ENCODE data around the gene ALOX15. TPM values are rescaled to one million over a fixed set of nuclear protein-coding genes. Genes with fewer than 3 reads are reported as not detected.
A peak's percentile ranks its signal among the peaks of the same experiment; 100 is the strongest.
"Not testable (repeated sequence)": the region's sequence is repeated elsewhere in the genome, so short reads cannot be mapped to it uniquely, and the experiment has no call there.

Gene ALOX15, protein sequence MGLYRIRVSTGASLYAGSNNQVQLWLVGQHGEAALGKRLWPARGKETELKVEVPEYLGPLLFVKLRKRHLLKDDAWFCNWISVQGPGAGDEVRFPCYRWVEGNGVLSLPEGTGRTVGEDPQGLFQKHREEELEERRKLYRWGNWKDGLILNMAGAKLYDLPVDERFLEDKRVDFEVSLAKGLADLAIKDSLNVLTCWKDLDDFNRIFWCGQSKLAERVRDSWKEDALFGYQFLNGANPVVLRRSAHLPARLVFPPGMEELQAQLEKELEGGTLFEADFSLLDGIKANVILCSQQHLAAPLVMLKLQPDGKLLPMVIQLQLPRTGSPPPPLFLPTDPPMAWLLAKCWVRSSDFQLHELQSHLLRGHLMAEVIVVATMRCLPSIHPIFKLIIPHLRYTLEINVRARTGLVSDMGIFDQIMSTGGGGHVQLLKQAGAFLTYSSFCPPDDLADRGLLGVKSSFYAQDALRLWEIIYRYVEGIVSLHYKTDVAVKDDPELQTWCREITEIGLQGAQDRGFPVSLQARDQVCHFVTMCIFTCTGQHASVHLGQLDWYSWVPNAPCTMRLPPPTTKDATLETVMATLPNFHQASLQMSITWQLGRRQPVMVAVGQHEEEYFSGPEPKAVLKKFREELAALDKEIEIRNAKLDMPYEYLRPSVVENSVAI
- total RNA-seq: not detected in 2 replicates

DNA sequence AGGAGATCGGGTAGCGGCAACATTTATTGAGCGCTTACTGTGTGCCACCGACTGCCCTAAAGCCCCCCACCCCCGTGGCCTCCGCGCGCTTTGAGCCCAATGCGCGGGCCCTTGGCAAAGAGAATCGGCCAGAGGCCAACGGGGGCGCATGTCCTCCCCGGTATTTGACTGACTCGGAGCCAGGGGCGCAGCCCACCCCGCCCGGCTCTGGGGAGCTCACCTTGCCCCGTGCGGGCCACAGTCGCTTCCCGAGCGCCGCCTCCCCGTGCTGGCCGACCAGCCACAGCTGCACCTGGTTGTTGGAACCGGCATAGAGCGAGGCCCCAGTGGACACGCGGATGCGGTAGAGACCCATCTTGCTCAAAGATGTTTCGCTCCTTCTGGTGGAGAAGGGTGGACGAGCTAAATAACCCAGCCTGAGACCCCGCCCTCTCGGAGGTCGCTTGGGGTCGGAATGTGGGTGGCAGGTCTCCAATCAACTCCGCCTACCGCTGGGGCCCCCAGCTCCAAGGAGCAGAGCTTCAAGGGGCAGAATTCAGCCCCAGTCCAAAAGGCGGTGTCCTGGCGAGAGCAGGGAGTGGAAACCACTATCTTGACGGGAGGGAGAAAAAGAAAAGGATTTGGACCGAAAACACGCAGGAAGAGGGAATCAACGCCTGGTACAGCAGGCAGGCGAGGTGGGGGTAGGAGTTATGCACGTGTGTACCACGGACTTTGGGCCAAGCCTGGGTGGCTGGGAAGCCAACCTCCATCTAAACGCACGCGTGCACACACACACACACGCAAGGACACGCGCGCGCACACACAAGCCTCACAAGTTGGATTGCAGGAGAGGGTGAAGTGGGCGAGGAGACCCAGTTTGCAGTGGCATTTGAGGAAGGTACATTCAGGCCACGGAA lies at the start of gene ALOX15:
Gene ALOX15, minus strand, starts transcription at position 382 of the 899 bp plus-strand sequence. Its CDS starts 27 bp downstream, at position 355.
- Mint-ChIP-seq H3K4me3 (peak within 1 kb of the TSS; percentile 57), H3K9me3 (no peaks in the 10 kb centered on the region), H3K36me3 (ENCODE audit: low read depth) (no peaks in the 10 kb centered on the region), H3K4me1 (peaks cover 13% of the 10 kb centered on the region), H3K27me3 (peaks cover 75% of the 10 kb centered on the region), H3K27ac (no peak within 1 kb of the TSS)
- DNase-seq: no peak
- intact Hi-C loops (cut with micrococcal nuclease): loop anchor here (5.0 kb wide), 1 partner anchor 146 kb away; the partner anchor contains the start of genes GLTPD2 and VMO1

DNA sequence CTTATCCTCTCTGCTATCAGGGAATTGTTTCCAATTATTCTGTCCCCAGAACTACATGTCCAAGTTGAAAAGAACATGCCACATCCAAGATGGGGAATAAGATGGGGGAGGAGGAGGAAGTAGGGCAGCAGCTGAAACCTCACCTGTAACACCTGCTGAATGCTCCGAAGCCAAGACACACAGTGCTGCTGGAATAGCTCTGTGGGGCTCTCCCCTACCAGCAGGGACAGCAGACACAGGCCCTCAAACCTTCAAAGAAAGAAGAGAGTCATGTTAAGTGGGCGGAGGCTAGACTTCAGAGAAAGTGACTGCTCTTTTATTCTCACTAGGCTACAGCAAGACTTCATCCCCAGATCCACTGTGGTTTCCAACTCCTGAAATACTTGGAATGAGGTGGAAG lies 49.3 kb upstream of the ALOX15 start:
- peak; percentile 48 for DNase-seq
- Mint-ChIP-seq H3K27ac (no peak overlapping the region), H3K9me3 (no peaks in the 10 kb centered on the region), H3K36me3 (ENCODE audit: low read depth) (peaks cover 62% of the 10 kb centered on the region), H3K4me1 (peaks cover 29% of the 10 kb centered on the region), H3K27me3 (no peaks in the 10 kb centered on the region), H3K4me3 (no peak overlapping the region)
- intact Hi-C loops (cut with micrococcal nuclease): no loop called here

DNA sequence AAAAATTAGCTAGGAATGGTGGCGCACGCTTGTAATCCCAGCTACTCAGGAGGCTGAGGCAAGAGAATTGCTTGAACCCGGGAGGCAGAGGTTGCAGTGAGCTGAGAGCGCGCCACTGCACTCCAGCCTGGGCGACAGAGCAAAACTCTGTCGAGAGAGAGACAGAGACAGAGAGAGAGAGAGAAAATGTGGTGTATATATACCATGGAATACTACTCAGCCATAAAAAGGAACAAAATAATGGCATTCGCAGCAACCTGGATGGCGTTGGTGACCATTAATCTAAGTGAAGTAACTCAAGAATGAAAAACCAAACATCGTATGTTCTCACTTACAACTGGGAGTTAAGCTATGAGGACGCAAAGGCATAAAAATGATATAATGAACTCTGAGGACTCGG lies 48.4 kb upstream of the ALOX15 start:
- H3K9me3 Mint-ChIP-seq; intact Hi-C loops (cut with micrococcal nuclease); H3K27ac Mint-ChIP-seq; H3K4me3 Mint-ChIP-seq; DNase-seq; H3K27me3 Mint-ChIP-seq: not testable (repeated sequence)
- H3K4me1 Mint-ChIP-seq: peaks cover 28% of the 10 kb centered on the region
- H3K36me3 Mint-ChIP-seq (ENCODE audit: low read depth): peaks cover 65% of the 10 kb centered on the region

DNA sequence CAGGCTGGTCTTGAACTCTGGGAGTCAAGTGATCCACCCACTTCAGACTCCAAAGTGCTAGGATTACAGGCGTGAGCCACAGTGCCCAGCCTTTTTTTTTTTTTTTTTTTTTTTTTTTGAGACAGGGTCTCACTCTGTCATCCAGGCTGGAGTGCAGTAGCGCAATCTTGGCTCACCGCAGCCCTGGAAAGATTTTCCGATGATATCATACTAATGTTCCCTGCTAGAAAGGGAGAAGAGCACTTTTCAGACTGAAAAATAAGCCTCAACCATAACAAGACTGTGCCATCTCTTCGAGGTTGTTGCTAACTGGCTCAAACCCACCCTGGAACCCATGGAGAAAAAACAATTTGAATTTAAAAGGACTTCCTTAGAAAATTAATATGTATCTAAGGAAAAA lies 42.3 kb upstream of the ALOX15 start:
- intact Hi-C loops (cut with micrococcal nuclease); H3K27ac Mint-ChIP-seq; H3K9me3 Mint-ChIP-seq; H3K27me3 Mint-ChIP-seq; DNase-seq; H3K4me3 Mint-ChIP-seq: not testable (repeated sequence)
- Mint-ChIP-seq H3K36me3 (ENCODE audit: low read depth) (peaks cover 58% of the 10 kb centered on the region), H3K4me1 (peaks cover 18% of the 10 kb centered on the region)

DNA sequence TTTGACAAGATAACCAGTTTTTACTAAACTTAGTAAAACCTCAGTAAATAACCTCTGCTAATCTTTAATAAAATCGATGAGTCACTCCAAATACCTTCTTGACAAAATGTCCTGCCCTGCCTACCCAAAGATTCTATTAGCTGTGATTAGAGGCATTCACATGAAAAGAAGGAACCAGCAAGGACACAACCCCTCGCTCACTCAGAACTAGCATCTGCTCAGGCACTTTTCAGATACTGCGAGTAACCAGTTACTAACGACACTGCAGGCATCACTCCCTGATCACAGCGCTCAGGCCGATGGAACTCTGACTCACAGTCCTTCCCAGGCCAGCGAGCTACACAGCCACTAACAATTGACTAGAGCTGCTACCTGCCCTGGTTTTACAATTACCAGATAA lies 38.2 kb upstream of the ALOX15 start:
- Mint-ChIP-seq H3K36me3 (ENCODE audit: low read depth) (peaks cover 63% of the 10 kb centered on the region), H3K4me1 (peaks cover 17% of the 10 kb centered on the region), H3K27me3 (no peaks in the 10 kb centered on the region), H3K4me3 (no peak overlapping the region), H3K27ac (no peak overlapping the region), H3K9me3 (no peaks in the 10 kb centered on the region)
- intact Hi-C loops (cut with micrococcal nuclease): no loop called here
- peak; percentile 53 for DNase-seq

DNA sequence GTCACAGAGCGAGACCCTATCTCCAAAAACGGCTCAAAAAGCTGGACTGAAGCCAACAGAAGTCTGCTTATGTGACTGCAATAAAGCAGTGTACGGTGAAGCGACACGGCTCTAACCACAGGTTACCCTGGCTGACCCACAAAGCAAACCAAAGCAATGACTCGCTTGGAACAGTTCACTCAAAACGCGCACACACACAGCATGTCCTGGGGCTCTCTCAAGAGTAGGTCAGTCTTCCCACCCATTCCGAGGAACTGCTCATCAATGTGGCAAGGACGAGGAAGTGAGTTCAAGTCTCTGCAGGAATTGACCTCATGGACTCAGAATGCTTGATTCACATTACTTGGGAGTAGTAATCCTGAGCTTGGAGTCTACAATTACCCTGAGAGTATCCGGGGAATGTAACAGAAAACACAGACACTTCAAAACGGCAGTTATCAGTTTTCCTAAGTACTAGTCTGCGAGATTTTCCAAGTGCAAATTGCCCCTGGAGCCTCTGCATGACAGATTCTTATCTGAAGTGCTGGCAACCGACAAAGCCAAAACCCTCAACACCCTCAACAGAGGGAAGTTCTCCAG lies 37.1 kb upstream of the ALOX15 start:
- Mint-ChIP-seq H3K4me3 (no peak overlapping the region), H3K27ac (peak overlapping the region; percentile 65), H3K4me1 (peaks cover 17% of the 10 kb centered on the region), H3K9me3 (no peaks in the 10 kb centered on the region), H3K27me3 (no peaks in the 10 kb centered on the region), H3K36me3 (ENCODE audit: low read depth) (peaks cover 61% of the 10 kb centered on the region)
- DNase-seq: peak; percentile 59
- intact Hi-C loops (cut with micrococcal nuclease): no loop called here

DNA sequence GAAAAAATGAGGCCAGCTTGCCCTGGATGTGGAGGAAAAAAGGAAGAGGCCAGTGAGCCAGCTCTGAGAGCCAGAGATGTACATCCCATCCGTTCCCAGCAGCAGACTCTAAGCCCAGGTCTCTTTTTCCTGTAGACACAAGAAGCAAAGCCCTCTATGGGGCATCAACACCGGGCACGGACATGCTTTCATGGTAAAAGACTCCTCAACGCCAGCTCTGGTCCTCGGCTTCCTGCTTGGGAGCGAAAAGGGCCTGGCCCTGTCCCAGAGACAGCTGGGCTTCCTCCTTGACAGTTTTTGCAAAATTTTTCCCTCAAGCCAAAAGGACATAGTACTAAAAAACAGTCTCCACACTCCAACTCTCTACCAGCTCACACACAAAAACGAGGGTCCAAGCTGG lies 35.3 kb upstream of the ALOX15 start:
- H3K4me1 Mint-ChIP-seq: peaks cover 17% of the 10 kb centered on the region
- H3K36me3 Mint-ChIP-seq (ENCODE audit: low read depth): peaks cover 63% of the 10 kb centered on the region
- intact Hi-C loops (cut with micrococcal nuclease): no loop called here
- no peak overlapping the region for H3K27ac Mint-ChIP-seq
- no peaks in the 10 kb centered on the region for H3K27me3 Mint-ChIP-seq
- peak; percentile 47 for DNase-seq
- H3K4me3 Mint-ChIP-seq: no peak overlapping the region
- H3K9me3 Mint-ChIP-seq: no peaks in the 10 kb centered on the region

DNA sequence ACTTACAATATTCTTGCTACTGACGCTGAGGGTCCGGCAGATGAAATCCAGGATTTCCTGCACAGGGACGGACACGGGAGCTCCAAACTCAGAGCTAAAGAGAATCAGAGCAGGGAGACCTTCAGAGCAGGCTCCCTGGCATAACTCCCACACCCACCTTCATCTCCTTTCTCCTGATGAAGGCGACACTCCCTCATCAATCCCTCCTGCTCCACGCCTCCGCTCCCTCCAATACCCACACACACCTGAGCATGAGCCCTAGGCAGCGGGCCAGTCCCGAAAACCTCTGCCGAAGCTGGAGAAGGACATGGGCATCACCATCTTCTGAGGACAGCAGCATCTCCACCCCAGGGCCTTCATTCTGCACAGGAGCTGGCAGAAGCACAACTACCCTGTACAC lies 34.3 kb upstream of the ALOX15 start:
- H3K36me3 Mint-ChIP-seq (ENCODE audit: low read depth): peaks cover 68% of the 10 kb centered on the region
- no peak overlapping the region for H3K4me3 Mint-ChIP-seq
- no peaks in the 10 kb centered on the region for H3K9me3 Mint-ChIP-seq
- peaks cover 17% of the 10 kb centered on the region for H3K4me1 Mint-ChIP-seq
- H3K27me3 Mint-ChIP-seq: no peaks in the 10 kb centered on the region
- intact Hi-C loops (cut with micrococcal nuclease): no loop called here
- DNase-seq: peak; percentile 46
- no peak overlapping the region for H3K27ac Mint-ChIP-seq

DNA sequence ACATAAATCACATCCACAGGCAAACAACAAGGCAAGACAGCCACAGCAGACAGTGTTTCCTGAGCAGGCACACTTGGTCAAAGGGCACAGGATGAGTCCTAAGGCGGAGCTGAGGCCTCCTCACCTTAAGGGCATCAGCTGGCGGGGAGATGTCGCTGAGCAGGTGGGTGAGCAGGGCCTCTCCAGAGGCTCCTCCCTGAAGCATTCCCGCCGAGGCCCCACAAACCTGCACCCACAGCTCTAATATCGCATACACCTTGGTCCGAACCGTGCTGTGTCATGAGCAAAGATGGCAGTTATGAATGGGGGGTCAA lies 33.2 kb upstream of the ALOX15 start:
- no peak for DNase-seq
- Mint-ChIP-seq H3K4me3 (no peak overlapping the region), H3K27me3 (no peaks in the 10 kb centered on the region), H3K27ac (no peak overlapping the region), H3K9me3 (no peaks in the 10 kb centered on the region), H3K4me1 (peaks cover 15% of the 10 kb centered on the region), H3K36me3 (ENCODE audit: low read depth) (peaks cover 71% of the 10 kb centered on the region)
- intact Hi-C loops (cut with micrococcal nuclease): no loop called here

DNA sequence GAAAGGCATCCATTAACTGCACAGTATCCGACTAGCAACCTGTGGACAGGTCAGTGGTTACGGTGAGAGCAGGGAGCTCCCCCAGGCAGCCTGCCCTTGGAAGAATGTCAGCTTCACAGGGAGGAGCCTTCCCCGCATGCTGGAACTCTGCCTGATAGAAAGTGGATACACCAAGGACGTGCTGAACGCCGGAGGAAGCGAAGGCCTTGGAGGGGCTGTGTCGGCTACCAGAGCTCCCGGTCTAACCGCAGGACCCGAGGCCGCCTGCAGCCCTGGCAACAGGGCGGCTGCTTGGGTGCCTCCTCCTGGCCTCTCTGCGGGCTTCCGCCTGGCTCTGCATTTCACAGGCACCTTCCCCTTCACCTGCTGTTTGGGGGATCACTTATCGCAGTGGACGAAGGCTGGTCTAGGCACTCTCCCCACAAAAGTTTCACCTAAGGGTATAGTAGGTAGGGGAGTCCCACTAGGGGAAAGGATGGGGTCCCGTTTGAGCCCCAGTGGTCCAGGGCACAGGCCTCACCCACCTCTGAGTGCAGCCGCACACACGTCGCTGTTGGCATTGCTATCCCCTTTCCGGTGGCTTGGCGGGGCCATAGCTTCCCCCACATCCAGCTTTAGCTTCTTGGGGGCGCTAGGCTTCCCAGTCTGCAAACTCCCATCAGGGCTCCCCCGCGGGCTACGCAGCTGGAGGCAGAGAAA lies 32.7 kb upstream of the ALOX15 start:
- Mint-ChIP-seq H3K4me1 (peaks cover 10% of the 10 kb centered on the region), H3K9me3 (no peaks in the 10 kb centered on the region), H3K4me3 (no peak overlapping the region), H3K27me3 (no peaks in the 10 kb centered on the region), H3K36me3 (ENCODE audit: low read depth) (peaks cover 70% of the 10 kb centered on the region), H3K27ac (no peak overlapping the region)
- intact Hi-C loops (cut with micrococcal nuclease): no loop called here
- DNase-seq: peak; percentile 50

DNA sequence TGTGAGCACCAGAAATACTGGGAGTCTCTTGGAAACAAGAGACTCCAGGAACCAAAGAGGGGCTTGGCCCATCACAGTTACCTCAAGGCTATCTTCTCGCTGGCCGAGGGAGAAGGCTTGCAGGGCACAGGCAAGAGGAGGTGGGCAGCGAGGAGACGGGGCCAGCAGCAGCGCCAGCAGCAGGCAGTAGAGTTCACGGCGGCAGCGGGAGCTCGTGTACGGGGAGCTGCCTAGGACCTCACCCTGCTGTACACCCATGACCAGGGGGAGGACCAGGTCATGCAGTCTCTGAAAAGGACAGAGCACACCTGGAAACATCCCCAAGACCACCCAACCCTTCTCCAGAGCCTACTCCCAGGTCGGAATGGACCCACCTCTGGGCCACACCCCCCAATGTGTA lies 31.7 kb upstream of the ALOX15 start:
- Mint-ChIP-seq H3K4me1 (peaks cover 2% of the 10 kb centered on the region), H3K27me3 (no peaks in the 10 kb centered on the region), H3K36me3 (ENCODE audit: low read depth) (peaks cover 64% of the 10 kb centered on the region), H3K9me3 (no peaks in the 10 kb centered on the region), H3K4me3 (no peak overlapping the region), H3K27ac (no peak overlapping the region)
- intact Hi-C loops (cut with micrococcal nuclease): no loop called here
- peak; percentile 53 for DNase-seq

DNA sequence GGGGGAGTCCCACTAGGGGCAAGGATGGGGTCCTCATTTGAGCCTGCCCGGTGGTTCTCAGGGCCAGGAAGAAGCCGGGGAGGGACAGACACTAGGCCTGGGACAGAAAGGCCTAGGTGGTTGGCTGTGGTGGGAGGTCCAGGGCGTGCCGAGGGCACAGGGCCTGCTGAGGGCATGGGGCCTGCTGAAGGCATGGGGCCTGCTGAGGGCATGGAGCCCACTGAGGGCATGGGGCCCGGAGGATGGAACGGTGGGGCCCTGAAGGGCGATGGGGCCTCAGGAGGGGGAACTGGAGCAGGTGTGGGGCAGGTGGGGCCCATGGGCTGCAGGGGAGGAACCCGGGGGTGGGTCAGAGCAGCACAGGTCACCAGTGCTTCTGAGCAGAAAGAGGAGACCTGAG lies 31.3 kb upstream of the ALOX15 start:
- H3K27ac Mint-ChIP-seq: no peak overlapping the region
- intact Hi-C loops (cut with micrococcal nuclease): no loop called here
- H3K4me1 Mint-ChIP-seq: no peaks in the 10 kb centered on the region
- peak; percentile 49 for DNase-seq
- H3K27me3 Mint-ChIP-seq: peaks cover 1% of the 10 kb centered on the region
- H3K9me3 Mint-ChIP-seq: no peaks in the 10 kb centered on the region
- H3K36me3 Mint-ChIP-seq (ENCODE audit: low read depth): peaks cover 63% of the 10 kb centered on the region
- H3K4me3 Mint-ChIP-seq: no peak overlapping the region

DNA sequence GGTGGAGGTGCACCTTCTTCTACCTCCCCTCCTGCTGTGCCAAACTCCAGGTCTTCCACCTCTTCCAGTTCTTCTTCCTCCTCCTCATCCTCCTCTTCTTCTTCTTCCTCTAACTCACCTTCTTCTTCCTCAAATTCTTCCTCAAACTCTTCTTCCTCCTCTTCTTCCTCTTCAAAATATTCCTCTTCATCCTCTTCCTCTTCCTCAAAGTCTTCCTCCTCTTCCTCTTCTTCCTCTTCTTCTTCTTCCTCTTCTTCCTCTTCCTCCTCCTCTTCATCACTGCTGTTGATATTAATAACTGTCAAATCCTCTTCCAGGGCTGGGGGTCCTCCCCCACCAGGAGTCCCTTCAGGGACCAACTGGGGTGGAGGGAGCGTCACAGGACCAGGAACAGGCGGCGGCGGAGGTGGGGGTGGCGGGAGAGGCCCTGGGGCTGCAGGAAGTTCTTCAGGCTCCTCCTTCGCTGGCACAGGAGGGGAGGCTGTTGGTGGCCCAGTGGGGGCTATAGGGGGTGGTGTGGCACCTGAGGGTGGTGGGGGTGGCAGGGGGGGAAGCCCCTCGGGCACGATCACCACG lies 30.7 kb upstream of the ALOX15 start:
- no peak overlapping the region for H3K4me3 Mint-ChIP-seq
- no peaks in the 10 kb centered on the region for H3K9me3 Mint-ChIP-seq
- intact Hi-C loops (cut with micrococcal nuclease): no loop called here
- peaks cover 57% of the 10 kb centered on the region for H3K36me3 Mint-ChIP-seq (ENCODE audit: low read depth)
- H3K27ac Mint-ChIP-seq: no peak overlapping the region
- peaks cover 6% of the 10 kb centered on the region for H3K27me3 Mint-ChIP-seq
- no peak for DNase-seq
- H3K4me1 Mint-ChIP-seq: no peaks in the 10 kb centered on the region

All from activated CD4-positive, alpha-beta T cell treated with anti-CD3 and anti-CD28 coated beads, Interleukin-2, amount 10 ng/mL, durations not matched to agents 24 days and 14 days (primary cell).